ENCODE results near the gene WDFY2. TPM values are rescaled to one million over a fixed set of nuclear protein-coding genes. Genes with fewer than 3 reads are reported as not detected.

Gene WDFY2
- total and polyA plus RNA-seq, 2 of the 13 experiments (the other 11 are each of a cell fraction or from before 2014, with no cell fraction given) = 22.6 to 27.0 TPM

DNA sequence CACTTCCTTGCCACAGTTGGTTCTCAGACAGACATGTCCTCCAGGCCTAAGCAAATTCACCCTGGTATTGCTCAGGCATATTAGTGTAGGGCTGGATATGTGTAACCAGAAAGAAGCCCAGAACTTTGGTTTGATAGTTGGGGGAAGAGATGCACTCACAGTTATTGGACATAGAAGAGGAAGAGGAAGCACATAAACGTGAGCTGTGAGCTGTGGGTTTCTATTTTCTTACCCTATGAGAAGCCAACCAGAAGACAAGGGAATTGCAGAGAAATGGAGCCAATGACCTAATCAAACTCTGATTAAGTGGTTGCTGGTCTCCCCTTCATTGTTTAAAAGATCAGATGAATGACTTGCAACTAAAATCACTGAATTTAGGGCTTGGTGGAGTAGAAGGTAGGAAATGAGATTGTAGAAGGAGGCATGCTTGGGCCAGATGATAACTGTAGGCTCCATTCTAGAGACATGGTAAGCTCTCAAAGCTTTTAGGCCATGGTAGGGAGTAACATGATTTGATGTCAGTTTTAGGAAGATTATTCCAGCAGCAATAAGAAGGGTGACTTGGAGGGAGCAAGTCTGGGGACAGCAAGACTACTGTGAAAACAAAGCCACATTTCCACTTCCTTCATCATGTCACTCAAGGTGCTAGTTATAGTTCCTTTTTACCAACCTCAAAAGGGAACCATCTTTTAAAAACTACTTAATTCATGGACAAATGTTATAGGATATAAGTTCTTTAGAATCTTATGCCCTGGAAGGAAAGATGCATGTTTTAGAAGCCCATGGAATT is 24.1 kb upstream of the WDFY2 start (continued):
- TF ChIP-seq ZBED4 (CRISPR knock-in tag; IDR thresholded peaks at IDR 0.05; ENCODE audit: borderline replicate concordance) (no peak), SOX6 (IDR thresholded peaks at IDR 0.05) (no peak), SOX6 (CRISPR knock-in tag; IDR thresholded peaks at IDR 0.05) (no peak), ISX (CRISPR knock-in tag; conservative IDR thresholded peaks at IDR 0.05) (no peak)
- TF ChIP-seq, protein P1, sequence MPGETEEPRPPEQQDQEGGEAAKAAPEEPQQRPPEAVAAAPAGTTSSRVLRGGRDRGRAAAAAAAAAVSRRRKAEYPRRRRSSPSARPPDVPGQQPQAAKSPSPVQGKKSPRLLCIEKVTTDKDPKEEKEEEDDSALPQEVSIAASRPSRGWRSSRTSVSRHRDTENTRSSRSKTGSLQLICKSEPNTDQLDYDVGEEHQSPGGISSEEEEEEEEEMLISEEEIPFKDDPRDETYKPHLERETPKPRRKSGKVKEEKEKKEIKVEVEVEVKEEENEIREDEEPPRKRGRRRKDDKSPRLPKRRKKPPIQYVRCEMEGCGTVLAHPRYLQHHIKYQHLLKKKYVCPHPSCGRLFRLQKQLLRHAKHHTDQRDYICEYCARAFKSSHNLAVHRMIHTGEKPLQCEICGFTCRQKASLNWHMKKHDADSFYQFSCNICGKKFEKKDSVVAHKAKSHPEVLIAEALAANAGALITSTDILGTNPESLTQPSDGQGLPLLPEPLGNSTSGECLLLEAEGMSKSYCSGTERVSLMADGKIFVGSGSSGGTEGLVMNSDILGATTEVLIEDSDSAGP (CRISPR knock-in tag; IDR thresholded peaks at IDR 0.05; ENCODE audit: borderline replicate concordance) = no peak

Data from HepG2 (cell line).